AG20443 (cell line): ENCODE data around the gene HOATZ.

Source experiments
- DNase-seq: peaks from one replicate; pipeline ENCODE4 v3.0.0; 2012; ENCODE audit warnings: low spot score, mixed read lengths

The HOATZ gene

GRCh38 chr11:111549196-111549868 lies 34.8 kb downstream of the HOATZ start:
- DNase-seq: no peak

GRCh38 chr11:111549869-111550203 lies 35.3 kb downstream of the HOATZ start:
- no peak for DNase-seq

GRCh38 chr11:111550258-111550657 lies 35.7 kb downstream of the HOATZ start:
- DNase-seq: no peak

GRCh38 chr11:111554532-111554931 lies 40.0 kb downstream of the HOATZ start:
- no peak for DNase-seq

GRCh38 chr11:111555255-111555654 lies 40.7 kb downstream of the HOATZ start:
- no peak for DNase-seq

- peak; percentile 72 for DNase-seq
Measured at GRCh38 chr11:111557425-111558111, 43.0 kb downstream of the HOATZ start.

GRCh38 chr11:111559800-111560464 lies 45.4 kb downstream of the HOATZ start:
- no peak for DNase-seq

GRCh38 chr11:111560800-111561199 lies 46.2 kb downstream of the HOATZ start:
- no peak for DNase-seq

GRCh38 chr11:111561306-111561705 lies 46.7 kb downstream of the HOATZ start:
- no peak for DNase-seq

- DNase-seq: peak; percentile 77
Measured at GRCh38 chr11:111561791-111562325, 47.3 kb downstream of the HOATZ start.

GRCh38 chr11:111562692-111563389 lies 48.3 kb downstream of the HOATZ start:
- DNase-seq: no peak

- peak; percentile 66 for DNase-seq
Measured at GRCh38 chr11:111565114-111565720, 50.6 kb downstream of the HOATZ start.

- no peak for DNase-seq
Measured at GRCh38 chr11:111566324-111566723, 51.7 kb downstream of the HOATZ start.

- DNase-seq: peak; percentile 47
Measured at GRCh38 chr11:111569476-111569875, 54.9 kb downstream of the HOATZ start.

GRCh38 chr11:111570796-111571195 lies 56.2 kb downstream of the HOATZ start:
- DNase-seq: peak; percentile 45

GRCh38 chr11:111571829-111572501 lies 57.4 kb downstream of the HOATZ start:
- DNase-seq: no peak

GRCh38 chr11:111572581-111572980 lies 58.0 kb downstream of the HOATZ start:
- DNase-seq: no peak

- peak; percentile 23 for DNase-seq
Measured at GRCh38 chr11:111573821-111574249, 59.3 kb downstream of the HOATZ start.

GRCh38 chr11:111574373-111575225 lies 60.0 kb downstream of the HOATZ start:
- no peak for DNase-seq

- no peak for DNase-seq
Measured at GRCh38 chr11:111575740-111576139, 61.2 kb downstream of the HOATZ start.
